LNCAP (cell line): ENCODE results near the gene SPACA6.

Experiments
- TF ChIP-seq, protein P1 (sequence below): fragments of 450-650 bp; IDR thresholded peaks from 2 replicates; pipeline ENCODE4 v1.5.1; 2017; ENCODE audit warnings: mild to moderate bottlenecking

The SPACA6 gene

GRCh38 chr19:51719251-51719988, 26.3 kb downstream of the SPACA6 start:
- TF ChIP-seq, protein P1, sequence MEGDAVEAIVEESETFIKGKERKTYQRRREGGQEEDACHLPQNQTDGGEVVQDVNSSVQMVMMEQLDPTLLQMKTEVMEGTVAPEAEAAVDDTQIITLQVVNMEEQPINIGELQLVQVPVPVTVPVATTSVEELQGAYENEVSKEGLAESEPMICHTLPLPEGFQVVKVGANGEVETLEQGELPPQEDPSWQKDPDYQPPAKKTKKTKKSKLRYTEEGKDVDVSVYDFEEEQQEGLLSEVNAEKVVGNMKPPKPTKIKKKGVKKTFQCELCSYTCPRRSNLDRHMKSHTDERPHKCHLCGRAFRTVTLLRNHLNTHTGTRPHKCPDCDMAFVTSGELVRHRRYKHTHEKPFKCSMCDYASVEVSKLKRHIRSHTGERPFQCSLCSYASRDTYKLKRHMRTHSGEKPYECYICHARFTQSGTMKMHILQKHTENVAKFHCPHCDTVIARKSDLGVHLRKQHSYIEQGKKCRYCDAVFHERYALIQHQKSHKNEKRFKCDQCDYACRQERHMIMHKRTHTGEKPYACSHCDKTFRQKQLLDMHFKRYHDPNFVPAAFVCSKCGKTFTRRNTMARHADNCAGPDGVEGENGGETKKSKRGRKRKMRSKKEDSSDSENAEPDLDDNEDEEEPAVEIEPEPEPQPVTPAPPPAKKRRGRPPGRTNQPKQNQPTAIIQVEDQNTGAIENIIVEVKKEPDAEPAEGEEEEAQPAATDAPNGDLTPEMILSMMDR = no peak

GRCh38 chr19:51721905-51722304, 28.8 kb downstream of the SPACA6 start:
- TF ChIP-seq, protein P1 = no peak

DNA sequence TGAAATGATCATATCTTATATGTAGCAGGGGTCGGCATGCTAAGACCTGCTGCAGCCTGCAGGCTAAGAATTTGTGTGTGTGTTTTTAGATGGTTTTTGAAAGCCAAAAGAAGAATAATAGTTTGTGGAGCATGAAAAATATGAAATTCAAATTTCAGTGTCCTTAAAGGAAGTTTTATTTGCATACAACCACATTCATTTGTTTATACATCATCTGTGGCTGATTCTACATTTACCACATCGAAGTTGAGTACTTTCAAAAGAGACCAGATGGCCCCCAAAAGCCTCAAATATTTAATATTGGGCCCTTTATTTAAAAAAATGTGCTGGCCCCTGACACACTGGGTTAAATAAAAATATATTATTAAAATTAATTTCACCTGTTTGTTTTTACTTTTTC, 29.4 kb downstream of the SPACA6 start:
- TF ChIP-seq, protein P1 = no peak

DNA sequence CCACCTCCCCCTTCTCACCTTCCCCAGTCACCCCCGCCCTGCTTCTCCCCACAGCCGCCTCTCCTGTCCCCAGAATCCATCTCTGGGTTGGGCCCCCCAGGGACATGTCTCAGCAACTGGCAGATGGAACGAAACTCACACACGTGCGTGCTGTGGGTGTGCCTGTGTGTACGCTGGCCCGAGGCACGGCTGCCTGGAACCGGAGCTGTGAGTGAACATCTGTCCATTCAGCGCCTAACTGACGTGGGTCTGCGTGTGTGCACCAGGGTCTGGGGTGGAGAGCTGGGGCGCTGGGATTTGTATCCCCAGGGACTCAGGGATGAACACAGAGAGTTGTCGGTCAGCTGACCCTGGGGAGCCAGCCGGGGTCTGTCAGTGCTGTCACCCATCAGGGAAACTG, 31.4 kb downstream of the SPACA6 start:
- TF ChIP-seq, protein P1 = no peak

GRCh38 chr19:51726049-51726448, 32.9 kb downstream of the SPACA6 start:
- TF ChIP-seq, protein P1 = no peak

- TF ChIP-seq, protein P1 = no peak
Observed at GRCh38 chr19:51727349-51727880, 34.3 kb downstream of the SPACA6 start.

DNA sequence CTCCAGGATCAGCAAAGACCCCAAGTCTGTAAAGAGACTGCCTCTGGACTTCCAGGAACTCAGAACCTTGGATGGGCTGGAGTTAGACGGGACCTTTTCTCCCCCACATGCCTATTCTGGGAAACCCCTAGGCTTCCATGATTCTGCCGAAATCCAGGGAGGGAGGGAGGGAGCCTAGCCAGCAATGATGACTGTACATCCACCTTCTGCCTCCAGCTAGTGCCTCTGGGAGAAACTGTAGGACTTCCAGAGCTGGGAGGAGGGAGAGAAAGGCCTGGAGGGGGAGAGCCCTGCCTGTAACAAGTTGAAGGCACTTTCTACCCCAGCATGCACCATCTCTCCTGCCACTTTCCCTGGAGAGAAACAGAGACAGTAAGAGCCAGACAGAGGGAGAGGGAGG, 36.7 kb downstream of the SPACA6 start:
- TF ChIP-seq, protein P1 = no peak
